ENCODE data around the gene ZNF185. TPM values are rescaled to one million over a fixed set of nuclear protein-coding genes. Genes with fewer than 3 reads are reported as not detected.

ZNF185 gene
- polyA plus RNA-seq, 1 donor from 2014 or later = 2.8 TPM

- no peaks in the 10 kb centered on the region for H4K20me1 ChIP-seq (ENCODE audit: insufficient read depth)
- no peaks in the 10 kb centered on the region for H3K9me2 ChIP-seq (ENCODE audit: insufficient read depth, low read length)
- no peak overlapping the region for H2AFZ ChIP-seq (ENCODE audit: low read depth, low read length)
- no peaks in the 10 kb centered on the region for H3K79me2 ChIP-seq (replicated peaks; ENCODE audit: insufficient read depth, low read length)
- H3K9me3 ChIP-seq (ENCODE audit: low read length) = no peaks in the 10 kb centered on the region
- no peak overlapping the region for H3K9ac ChIP-seq (ENCODE audit: low read length)
- no peak overlapping the region for H3K27ac ChIP-seq (ENCODE audit: low read length)
- H3K36me3 ChIP-seq (ENCODE audit: insufficient read depth, low read length) = no peaks in the 10 kb centered on the region
- no peaks in the 10 kb centered on the region for H3F3A ChIP-seq (ENCODE audit: insufficient read depth, low read length, poor library complexity, severe bottlenecking)
- no peak overlapping the region for H3K4me3 ChIP-seq (ENCODE audit: low read length)
- H3K27me3 ChIP-seq (ENCODE audit: insufficient read depth, low read depth, low read length) = no peaks in the 10 kb centered on the region
- H3K4me2 ChIP-seq (ENCODE audit: low read length) = no peak overlapping the region
- TF ChIP-seq REST (IDR thresholded peaks at IDR 0.05; ENCODE audit: borderline replicate concordance) (no peak), SMC3 (conservative IDR thresholded peaks at IDR 0.05; ENCODE audit: poor library complexity) (no peak), EP300 (conservative IDR thresholded peaks at IDR 0.05; ENCODE audit: poor library complexity, severe bottlenecking) (no peak), TAF1 (IDR thresholded peaks at IDR 0.05; ENCODE audit: low read depth) (no peak), EZH2 (IDR thresholded peaks at IDR 0.05; ENCODE audit: borderline replicate concordance, insufficient read depth, low read length, poor library complexity, severe bottlenecking) (no peak), POLR2AphosphoS5 (IDR thresholded peaks at IDR 0.05) (no peak), CTCF (IDR thresholded peaks at IDR 0.05; ENCODE audit: poor library complexity, severe bottlenecking) (no peak), RAD21 (conservative IDR thresholded peaks at IDR 0.05) (no peak), MXI1 (conservative IDR thresholded peaks at IDR 0.05; ENCODE audit: poor library complexity, severe bottlenecking) (no peak)
Observed at GRCh38 chrX:152881289-152881688, 16.6 kb upstream of the ZNF185 start.

GRCh38 chrX:152884171-152884570 lies 13.7 kb upstream of the ZNF185 start:
- H3K36me3 ChIP-seq (ENCODE audit: insufficient read depth, low read length) = no peaks in the 10 kb centered on the region
- no peaks in the 10 kb centered on the region for H3K9me2 ChIP-seq (ENCODE audit: insufficient read depth, low read length)
- H3K4me2 ChIP-seq (ENCODE audit: low read length) = no peak overlapping the region
- no peaks in the 10 kb centered on the region for H3K79me2 ChIP-seq (replicated peaks; ENCODE audit: insufficient read depth, low read length)
- TF ChIP-seq EZH2 (IDR thresholded peaks at IDR 0.05; ENCODE audit: borderline replicate concordance, insufficient read depth, low read length, poor library complexity, severe bottlenecking) (no peak), CTCF (IDR thresholded peaks at IDR 0.05; ENCODE audit: poor library complexity, severe bottlenecking) (no peak), SMC3 (conservative IDR thresholded peaks at IDR 0.05; ENCODE audit: poor library complexity) (no peak), POLR2AphosphoS5 (IDR thresholded peaks at IDR 0.05) (no peak), EP300 (conservative IDR thresholded peaks at IDR 0.05; ENCODE audit: poor library complexity, severe bottlenecking) (no peak), MXI1 (conservative IDR thresholded peaks at IDR 0.05; ENCODE audit: poor library complexity, severe bottlenecking) (no peak), REST (IDR thresholded peaks at IDR 0.05; ENCODE audit: borderline replicate concordance) (no peak), RAD21 (conservative IDR thresholded peaks at IDR 0.05) (no peak), TAF1 (IDR thresholded peaks at IDR 0.05; ENCODE audit: low read depth) (no peak)
- H3K9me3 ChIP-seq (ENCODE audit: low read length) = no peaks in the 10 kb centered on the region
- H3F3A ChIP-seq (ENCODE audit: insufficient read depth, low read length, poor library complexity, severe bottlenecking) = no peaks in the 10 kb centered on the region
- no peaks in the 10 kb centered on the region for H3K27me3 ChIP-seq (ENCODE audit: insufficient read depth, low read depth, low read length)
- no peak overlapping the region for H3K27ac ChIP-seq (ENCODE audit: low read length)
- no peaks in the 10 kb centered on the region for H4K20me1 ChIP-seq (ENCODE audit: insufficient read depth)
- no peak overlapping the region for H3K4me3 ChIP-seq (ENCODE audit: low read length)
- H3K9ac ChIP-seq (ENCODE audit: low read length) = no peak overlapping the region
- H2AFZ ChIP-seq (ENCODE audit: low read depth, low read length) = no peak overlapping the region
